ENCODE results near the gene SHC2.

DNA sequence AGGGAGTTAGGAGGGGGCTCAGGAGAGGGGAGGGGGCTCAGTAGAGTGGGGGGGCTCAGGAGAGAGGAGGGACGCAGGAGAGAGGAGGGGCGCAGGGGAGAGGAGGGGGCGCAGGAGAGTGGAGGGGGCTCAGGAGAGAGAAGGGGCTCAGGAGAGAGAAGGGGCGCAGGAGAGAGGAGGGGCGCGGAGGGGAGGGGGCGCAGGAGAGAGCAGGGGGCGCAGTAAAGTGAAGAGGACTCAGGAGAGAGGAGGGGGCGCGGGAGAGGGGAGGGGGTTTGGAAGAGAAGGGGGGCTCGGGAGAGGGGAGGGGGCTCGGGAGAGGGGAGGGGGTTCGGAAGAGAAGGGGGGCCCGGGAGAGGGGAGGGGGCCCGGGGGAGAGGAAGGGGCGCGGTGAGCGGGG, 36.2 kb upstream of the SHC2 start:
- TF ChIP-seq, protein P1, sequence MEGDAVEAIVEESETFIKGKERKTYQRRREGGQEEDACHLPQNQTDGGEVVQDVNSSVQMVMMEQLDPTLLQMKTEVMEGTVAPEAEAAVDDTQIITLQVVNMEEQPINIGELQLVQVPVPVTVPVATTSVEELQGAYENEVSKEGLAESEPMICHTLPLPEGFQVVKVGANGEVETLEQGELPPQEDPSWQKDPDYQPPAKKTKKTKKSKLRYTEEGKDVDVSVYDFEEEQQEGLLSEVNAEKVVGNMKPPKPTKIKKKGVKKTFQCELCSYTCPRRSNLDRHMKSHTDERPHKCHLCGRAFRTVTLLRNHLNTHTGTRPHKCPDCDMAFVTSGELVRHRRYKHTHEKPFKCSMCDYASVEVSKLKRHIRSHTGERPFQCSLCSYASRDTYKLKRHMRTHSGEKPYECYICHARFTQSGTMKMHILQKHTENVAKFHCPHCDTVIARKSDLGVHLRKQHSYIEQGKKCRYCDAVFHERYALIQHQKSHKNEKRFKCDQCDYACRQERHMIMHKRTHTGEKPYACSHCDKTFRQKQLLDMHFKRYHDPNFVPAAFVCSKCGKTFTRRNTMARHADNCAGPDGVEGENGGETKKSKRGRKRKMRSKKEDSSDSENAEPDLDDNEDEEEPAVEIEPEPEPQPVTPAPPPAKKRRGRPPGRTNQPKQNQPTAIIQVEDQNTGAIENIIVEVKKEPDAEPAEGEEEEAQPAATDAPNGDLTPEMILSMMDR (IDR thresholded peaks at IDR 0.05): no peak
- TF ChIP-seq NRF1 (IDR thresholded peaks at IDR 0.05; ENCODE audit: low read depth, low read length) (no peak), GABPA (IDR thresholded peaks at IDR 0.05; ENCODE audit: low read depth) (no peak), REST (IDR thresholded peaks at IDR 0.05; ENCODE audit: low read depth, low read length) (no peak), MXI1 (IDR thresholded peaks at IDR 0.05; ENCODE audit: low read depth, low read length) (no peak)
- TF ChIP-seq, protein P2, sequence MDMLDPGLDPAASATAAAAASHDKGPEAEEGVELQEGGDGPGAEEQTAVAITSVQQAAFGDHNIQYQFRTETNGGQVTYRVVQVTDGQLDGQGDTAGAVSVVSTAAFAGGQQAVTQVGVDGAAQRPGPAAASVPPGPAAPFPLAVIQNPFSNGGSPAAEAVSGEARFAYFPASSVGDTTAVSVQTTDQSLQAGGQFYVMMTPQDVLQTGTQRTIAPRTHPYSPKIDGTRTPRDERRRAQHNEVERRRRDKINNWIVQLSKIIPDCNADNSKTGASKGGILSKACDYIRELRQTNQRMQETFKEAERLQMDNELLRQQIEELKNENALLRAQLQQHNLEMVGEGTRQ (IDR thresholded peaks at IDR 0.05; ENCODE audit: borderline replicate concordance, low read depth, low read length): no peak
